ENCODE data around the gene HOTAIR. TPM values are rescaled to one million over a fixed set of nuclear protein-coding genes. Genes with fewer than 3 reads are reported as not detected.

Gene HOTAIR
- polyA plus RNA-seq, 1 donor from 2014 or later, result not detected

GRCh38 chr12:53996240-53997203 is 21.8 kb upstream of the HOTAIR start:
- Histone ChIP-seq H3K79me2 (replicated peaks; ENCODE audit: insufficient read depth, low read length) (no peaks in the 10 kb centered on the region), H3F3A (ENCODE audit: insufficient read depth, low read length, poor library complexity, severe bottlenecking) (no peaks in the 10 kb centered on the region), H3K9me3 (ENCODE audit: low read length) (no peaks in the 10 kb centered on the region), H3K9me2 (ENCODE audit: insufficient read depth, low read length) (no peaks in the 10 kb centered on the region), H3K27ac (ENCODE audit: low read length) (no peak overlapping the region), H3K4me3 (ENCODE audit: low read length) (no peak overlapping the region), H4K20me1 (ENCODE audit: insufficient read depth) (no peaks in the 10 kb centered on the region), H3K9ac (ENCODE audit: low read length) (no peak overlapping the region), H3K27me3 (ENCODE audit: insufficient read depth, low read depth, low read length) (peaks cover 100% of the 10 kb centered on the region), H3K36me3 (ENCODE audit: insufficient read depth, low read length) (no peaks in the 10 kb centered on the region), H2AFZ (ENCODE audit: low read depth, low read length) (no peak overlapping the region), H3K4me2 (ENCODE audit: low read length) (no peak overlapping the region)
- TF ChIP-seq RAD21 (conservative IDR thresholded peaks at IDR 0.05) (no peak), EZH2 (IDR thresholded peaks at IDR 0.05; ENCODE audit: borderline replicate concordance, insufficient read depth, low read length, poor library complexity, severe bottlenecking) (peak; percentile 72)

GRCh38 chr12:53995378-53996239 is 20.9 kb upstream of the HOTAIR start:
- H3K79me2 ChIP-seq (replicated peaks; ENCODE audit: insufficient read depth, low read length), result no peaks in the 10 kb centered on the region
- no peak overlapping the region for H2AFZ ChIP-seq (ENCODE audit: low read depth, low read length)

GRCh38 chr12:53995002-53995377 is 20.2 kb upstream of the HOTAIR start:
- Histone ChIP-seq H3K9me3 (ENCODE audit: low read length) (no peaks in the 10 kb centered on the region), H3K4me2 (ENCODE audit: low read length) (no peak overlapping the region), H3K79me2 (replicated peaks; ENCODE audit: insufficient read depth, low read length) (no peaks in the 10 kb centered on the region), H3K9me2 (ENCODE audit: insufficient read depth, low read length) (no peaks in the 10 kb centered on the region), H3K4me3 (ENCODE audit: low read length) (no peak overlapping the region), H3K36me3 (ENCODE audit: insufficient read depth, low read length) (no peaks in the 10 kb centered on the region), H3F3A (ENCODE audit: insufficient read depth, low read length, poor library complexity, severe bottlenecking) (no peaks in the 10 kb centered on the region), H3K27me3 (ENCODE audit: insufficient read depth, low read depth, low read length) (peaks cover 100% of the 10 kb centered on the region), H3K9ac (ENCODE audit: low read length) (no peak overlapping the region), H4K20me1 (ENCODE audit: insufficient read depth) (no peaks in the 10 kb centered on the region), H2AFZ (ENCODE audit: low read depth, low read length) (no peak overlapping the region), H3K27ac (ENCODE audit: low read length) (no peak overlapping the region)
- TF ChIP-seq SMC3 (conservative IDR thresholded peaks at IDR 0.05; ENCODE audit: poor library complexity), result no peak
- no peak for TF ChIP-seq POLR2AphosphoS5 (IDR thresholded peaks at IDR 0.05)
- no peak for TF ChIP-seq EP300 (conservative IDR thresholded peaks at IDR 0.05; ENCODE audit: poor library complexity, severe bottlenecking)
- no peak for TF ChIP-seq REST (IDR thresholded peaks at IDR 0.05; ENCODE audit: borderline replicate concordance)
- TF ChIP-seq CTCF (IDR thresholded peaks at IDR 0.05; ENCODE audit: poor library complexity, severe bottlenecking), result no peak
- TF ChIP-seq TAF1 (IDR thresholded peaks at IDR 0.05; ENCODE audit: low read depth), result no peak

More at GRCh38 chr12:53995378-53996239, 20.9 kb upstream of the HOTAIR start:
- H3K9me3 ChIP-seq (ENCODE audit: low read length), result no peaks in the 10 kb centered on the region
- no peaks in the 10 kb centered on the region for H3K9me2 ChIP-seq (ENCODE audit: insufficient read depth, low read length)
- peaks cover 100% of the 10 kb centered on the region for H3K27me3 ChIP-seq (ENCODE audit: insufficient read depth, low read depth, low read length)
- no peaks in the 10 kb centered on the region for H3K36me3 ChIP-seq (ENCODE audit: insufficient read depth, low read length)
- TF ChIP-seq SMC3 (conservative IDR thresholded peaks at IDR 0.05; ENCODE audit: poor library complexity) (no peak), RAD21 (conservative IDR thresholded peaks at IDR 0.05) (no peak), TAF1 (IDR thresholded peaks at IDR 0.05; ENCODE audit: low read depth) (no peak), EZH2 (IDR thresholded peaks at IDR 0.05; ENCODE audit: borderline replicate concordance, insufficient read depth, low read length, poor library complexity, severe bottlenecking) (peak; percentile 85), CTCF (IDR thresholded peaks at IDR 0.05; ENCODE audit: poor library complexity, severe bottlenecking) (no peak), MXI1 (conservative IDR thresholded peaks at IDR 0.05; ENCODE audit: poor library complexity, severe bottlenecking) (no peak), POLR2AphosphoS5 (IDR thresholded peaks at IDR 0.05) (no peak)
- no peak overlapping the region for H3K4me2 ChIP-seq (ENCODE audit: low read length)
- H3K9ac ChIP-seq (ENCODE audit: low read length), result no peak overlapping the region
- H3K27ac ChIP-seq (ENCODE audit: low read length), result no peak overlapping the region
- no peaks in the 10 kb centered on the region for H4K20me1 ChIP-seq (ENCODE audit: insufficient read depth)
- no peak overlapping the region for H3K4me3 ChIP-seq (ENCODE audit: low read length)
- no peaks in the 10 kb centered on the region for H3F3A ChIP-seq (ENCODE audit: insufficient read depth, low read length, poor library complexity, severe bottlenecking)
